Ramos (cell line): ENCODE measurements around the gene AADACL4.
"Not testable (repeated sequence)": the region's sequence is repeated elsewhere in the genome, so short reads cannot be mapped to it uniquely, and the experiment has no call there.

ENCODE experiments used
- in situ Hi-C: fragments of 300-500 bp; cut with MboI; formaldehyde crosslinking; loops from one replicate; pipeline ENCODE4 v1.14.3; 2022; ENCODE audit warnings: low sequenced_read_pairs; ENCODE audit not compliant: unreplicated experiment

AADACL4 gene

DNA sequence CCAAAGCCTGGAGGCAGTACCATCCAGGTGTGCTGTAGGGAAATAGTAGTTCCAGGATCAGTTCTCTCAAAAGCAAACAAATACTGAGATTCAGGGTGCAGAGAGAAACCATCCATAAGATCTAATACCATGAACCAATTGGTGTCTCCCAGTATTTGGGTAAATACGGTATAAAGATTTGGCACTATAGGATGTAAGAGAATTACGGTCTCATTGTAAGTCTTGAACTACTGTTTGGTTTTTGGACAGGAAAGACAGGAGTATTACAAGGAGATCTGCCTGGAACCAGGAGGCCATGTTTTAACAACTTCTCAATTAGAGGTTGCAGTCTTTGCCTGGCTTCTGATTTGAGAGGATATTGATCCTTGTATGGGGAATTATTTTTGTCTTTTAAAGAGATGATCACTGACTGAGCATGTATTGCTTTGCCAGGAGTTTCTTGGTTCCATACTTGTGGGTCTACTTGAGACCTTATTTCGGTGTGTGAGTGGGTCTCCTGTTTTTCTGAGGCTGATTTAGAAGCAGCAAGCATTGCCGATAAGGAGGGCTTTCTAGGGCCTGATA lies 10.2 kb downstream of the AADACL4 start:
- in situ Hi-C loops, result no loop called here

DNA sequence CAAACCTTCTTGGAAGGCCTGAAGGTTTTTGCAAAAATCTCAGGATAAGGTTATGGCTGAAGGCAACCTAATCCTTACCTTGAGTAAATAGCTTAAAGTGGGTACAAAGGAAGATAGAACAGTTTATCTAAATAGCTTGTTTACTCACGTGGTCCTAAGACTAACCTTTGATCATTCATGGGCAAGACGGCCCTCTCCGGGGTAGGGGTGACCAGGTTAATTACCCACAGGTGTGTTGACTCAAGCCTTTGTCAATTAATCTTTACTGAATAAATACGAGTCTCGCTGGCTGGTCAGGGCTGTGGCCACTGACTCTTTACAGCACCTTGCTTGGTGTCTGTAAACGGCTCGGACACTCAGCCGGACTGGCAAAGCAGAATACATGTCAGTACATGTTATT lies 10.8 kb downstream of the AADACL4 start:
- in situ Hi-C loops, result no loop called here

DNA sequence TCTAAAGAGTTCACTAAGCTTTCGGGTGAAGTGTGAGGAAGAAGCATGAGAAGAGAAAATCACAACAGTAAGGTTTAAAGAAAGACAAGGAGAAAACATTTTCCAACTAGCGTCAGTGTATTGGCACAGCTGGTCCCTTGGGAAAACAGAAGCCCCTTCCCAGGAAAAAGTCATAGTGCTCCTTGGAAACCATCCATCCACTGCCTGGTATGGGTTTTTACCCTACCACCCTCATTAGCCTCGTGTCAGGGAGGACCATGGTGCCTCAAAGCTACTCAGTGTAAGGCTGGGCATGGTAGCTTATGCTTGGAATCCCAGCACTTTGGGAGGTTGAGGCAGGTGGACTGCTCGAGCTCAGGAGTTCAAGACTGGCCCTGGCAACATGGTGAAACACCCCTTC lies 12.7 kb downstream of the AADACL4 start:
- in situ Hi-C loops, result no loop called here

DNA sequence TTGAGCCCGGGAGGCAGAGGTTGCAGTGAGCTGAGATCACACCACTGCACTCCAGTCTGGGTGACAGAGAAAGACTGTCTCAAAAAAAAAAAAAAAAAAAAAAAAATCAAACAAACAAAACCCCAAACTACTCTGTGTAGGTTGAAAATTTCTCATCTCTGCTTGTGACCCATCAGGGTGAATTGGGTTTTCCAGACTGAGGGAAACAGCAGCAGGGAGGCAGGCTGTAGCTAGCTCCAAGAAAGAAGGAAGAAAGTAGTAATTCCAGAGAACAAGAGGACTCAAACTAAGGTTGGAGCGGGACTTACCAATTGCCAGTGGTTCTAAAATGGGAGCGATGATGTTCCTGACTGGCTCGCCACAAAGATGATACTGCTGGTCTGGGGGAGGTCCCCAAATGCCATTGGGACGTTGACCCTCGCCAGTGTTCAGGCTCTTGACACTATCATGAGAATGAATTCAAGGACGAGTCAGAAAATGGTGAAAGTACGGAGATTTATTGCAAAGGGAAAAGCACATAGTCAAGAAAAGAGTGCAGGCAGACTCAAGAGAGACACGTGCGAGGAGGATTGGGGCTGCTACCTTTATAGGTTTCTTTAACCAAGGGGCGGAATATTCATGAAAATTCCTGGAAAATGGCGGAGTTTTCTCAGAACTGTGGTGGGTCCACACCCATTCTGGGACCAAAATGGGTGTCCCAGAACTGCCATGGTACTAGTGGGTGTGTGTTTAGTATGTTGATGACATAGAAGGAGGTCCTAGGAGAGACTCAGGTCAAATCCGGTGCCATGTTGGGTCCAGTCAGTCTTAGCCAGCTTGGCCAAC lies 13.4 kb downstream of the AADACL4 start:
- in situ Hi-C loops, result no loop called here

DNA sequence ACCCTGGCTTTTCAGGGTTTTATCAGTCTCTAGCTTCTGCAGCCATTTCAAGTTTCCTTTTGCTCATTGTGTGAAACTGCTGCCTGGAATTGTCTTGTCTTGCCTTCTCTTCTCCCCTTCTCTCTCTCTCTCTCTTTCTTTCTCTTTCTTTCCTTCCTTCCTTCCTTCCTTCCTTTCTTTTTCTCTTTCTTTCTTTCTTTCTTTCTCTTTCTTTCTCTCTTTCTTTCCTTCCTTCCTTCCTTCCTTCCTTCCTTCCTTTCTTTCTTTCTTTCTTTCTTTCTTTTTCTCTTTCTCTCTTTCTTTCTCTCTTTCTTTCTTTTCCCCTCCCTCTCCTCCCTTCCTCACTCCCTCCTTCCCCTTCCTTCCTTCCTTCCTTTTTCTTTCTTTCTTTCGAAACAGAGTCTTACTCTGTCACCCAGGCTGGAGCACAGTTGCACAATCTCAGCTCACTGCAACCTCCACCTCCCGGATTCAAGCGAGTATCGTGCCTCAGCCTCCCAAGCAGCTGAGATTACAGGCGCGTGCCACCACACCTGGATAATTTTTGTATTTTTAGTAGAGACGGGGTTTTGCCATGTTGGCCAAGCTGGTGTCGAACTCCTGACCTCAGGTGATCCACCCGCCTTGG lies 14.1 kb downstream of the AADACL4 start:
- in situ Hi-C loops, result not testable (repeated sequence)

DNA sequence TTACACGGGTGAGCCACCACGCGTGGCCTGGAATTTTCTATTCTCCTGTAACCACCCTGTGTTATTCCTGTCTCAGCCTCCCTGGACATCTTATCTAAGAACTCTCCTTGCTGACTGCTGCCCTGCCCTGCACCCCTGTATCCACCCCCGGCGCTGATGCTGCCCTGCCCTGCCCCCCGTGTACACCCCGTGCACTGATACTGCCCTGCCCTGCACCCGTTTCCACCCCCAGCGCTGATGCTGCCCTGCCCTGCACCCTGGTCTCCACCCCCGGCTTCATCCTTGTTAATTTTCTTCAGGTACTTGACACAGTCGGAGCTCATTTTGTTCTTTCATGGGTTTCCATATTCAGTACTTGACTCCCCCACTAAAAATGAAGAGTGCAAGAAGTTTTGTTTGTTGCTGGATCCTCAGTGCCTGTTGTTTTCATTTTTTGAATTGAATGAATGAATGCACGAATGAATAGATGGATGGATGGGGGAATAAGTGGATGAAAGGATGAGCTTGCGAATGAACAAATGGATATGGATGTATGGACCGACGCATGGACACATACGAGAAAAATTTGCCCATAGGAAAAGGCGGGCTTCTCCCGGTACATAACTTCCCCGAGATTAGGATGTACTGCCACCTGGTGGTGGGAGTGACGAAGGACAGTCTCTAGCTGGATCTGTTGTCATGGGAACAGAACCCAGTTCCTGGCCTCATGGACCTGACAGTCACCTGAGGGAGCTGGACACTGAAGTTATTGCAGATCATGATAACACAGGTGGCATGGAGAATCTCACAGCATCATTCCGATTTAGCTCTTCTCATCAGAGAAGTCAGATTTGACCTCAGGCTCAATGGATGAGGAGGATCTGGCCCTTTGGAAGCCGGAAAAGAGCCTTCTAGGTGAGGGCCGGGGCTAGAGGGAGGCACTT lies 14.9 kb downstream of the AADACL4 start:
- in situ Hi-C loops, result no loop called here

DNA sequence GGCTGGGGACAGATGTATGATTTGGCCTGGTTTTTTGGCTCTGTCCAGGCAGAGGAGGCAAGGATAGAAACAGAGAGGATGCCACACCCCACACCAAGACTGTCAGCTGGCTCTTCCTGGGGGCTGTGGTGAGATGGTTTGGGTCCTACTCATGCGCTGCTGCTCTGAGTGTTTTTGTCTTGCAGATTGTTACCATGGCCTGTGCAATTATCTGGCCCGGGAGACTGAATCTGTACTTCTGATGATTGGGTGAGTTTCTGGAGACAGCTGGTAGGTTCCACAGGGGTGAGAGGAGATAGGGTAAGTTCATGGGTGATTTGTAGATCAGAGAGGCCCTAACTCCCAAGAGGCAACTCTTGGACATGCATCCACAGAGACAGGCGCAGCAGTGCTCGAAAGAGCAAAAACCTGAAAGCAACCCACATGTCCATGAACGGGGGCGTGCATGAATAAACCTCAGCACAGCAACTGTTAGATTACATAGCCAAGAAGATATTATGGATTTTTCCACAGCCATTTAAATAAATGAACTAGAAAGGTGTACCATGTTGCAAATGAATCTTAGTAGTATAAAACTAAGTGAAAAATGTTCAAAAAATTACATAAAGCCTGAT lies 17.8 kb downstream of the AADACL4 start:
- in situ Hi-C loops, result no loop called here

DNA sequence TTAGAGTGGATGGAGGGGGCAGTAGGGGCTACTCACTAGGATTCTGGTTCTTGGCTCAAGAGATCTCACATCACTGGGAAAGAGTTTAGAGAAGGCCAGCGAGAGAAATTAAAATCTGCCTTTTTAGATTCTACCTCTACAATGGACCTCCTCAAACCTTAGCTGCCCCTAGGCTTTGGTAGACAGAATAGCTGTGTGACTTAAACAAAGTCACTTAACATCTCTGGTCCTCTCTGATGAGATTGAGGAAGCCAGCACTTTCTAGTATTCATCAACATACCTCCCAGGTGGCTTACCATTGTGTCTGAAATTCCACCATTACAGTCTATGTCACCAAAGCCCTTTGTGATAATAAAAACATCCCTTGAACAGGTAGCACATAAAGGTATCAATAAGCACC lies 18.7 kb downstream of the AADACL4 start:
- in situ Hi-C loops, result no loop called here

DNA sequence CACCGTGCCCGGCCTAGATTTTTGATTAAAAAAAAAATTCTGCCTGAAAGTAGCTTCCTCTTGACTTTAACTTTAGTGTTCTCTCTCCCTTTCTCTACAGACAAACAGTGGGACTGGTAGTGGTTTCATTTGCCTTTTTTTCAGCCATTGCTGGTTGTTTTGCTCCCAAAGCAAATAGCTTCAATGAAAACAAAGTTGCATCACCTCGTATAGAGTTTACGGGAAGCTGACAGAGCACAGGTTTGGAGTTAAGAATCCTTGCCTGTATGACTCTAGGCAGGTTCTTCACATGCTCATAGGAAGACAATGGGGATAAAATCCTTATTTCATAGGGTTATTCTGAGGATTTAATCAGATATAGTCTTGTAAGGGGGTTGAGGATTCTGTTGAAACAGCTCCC lies 21.6 kb downstream of the AADACL4 start:
- in situ Hi-C loops, result no loop called here

DNA sequence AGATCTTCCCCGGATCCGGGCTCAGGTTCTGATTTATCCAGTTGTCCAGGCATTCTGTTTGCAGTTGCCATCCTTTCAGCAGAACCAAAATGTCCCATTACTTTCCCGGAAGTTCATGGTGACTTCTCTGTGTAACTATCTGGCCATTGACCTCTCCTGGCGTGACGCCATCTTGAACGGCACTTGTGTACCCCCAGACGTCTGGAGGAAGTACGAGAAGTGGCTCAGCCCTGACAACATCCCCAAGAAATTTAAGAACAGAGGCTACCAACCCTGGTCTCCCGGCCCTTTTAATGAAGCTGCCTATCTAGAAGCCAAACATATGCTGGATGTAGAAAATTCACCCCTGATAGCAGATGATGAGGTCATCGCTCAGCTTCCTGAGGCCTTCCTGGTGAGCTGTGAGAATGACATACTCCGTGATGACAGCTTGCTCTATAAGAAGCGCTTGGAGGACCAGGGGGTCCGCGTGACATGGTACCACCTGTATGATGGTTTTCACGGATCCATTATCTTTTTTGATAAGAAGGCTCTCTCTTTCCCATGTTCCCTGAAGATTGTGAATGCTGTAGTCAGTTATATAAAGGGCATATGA lies 22.4 kb downstream of the AADACL4 start:
- in situ Hi-C loops, result no loop called here

DNA sequence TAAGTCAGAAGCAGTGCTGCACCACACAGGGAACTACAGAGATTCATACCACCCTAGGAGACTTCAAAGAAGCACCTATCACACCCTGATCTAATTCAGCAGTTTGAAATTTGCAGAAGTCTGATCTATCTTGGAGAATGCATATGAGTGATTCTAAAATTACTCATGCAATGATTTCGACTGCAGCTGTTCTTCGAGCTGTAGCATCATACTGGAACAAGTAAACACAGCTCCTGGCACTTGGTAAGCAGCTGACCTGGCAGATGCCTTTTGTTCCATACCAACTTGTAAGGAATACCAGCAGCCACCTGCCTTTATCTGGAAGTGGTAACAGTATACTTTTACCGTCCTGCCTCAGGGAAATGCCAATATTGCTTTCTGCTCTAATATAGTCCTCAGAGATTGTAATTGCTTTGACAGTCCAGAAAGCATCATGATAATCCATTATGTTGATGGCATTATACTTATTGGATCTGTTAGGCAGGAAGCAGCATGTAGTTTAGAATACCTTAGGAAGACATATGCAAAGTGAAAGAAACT lies 25.7 kb downstream of the AADACL4 start:
- in situ Hi-C loops, result no loop called here

DNA sequence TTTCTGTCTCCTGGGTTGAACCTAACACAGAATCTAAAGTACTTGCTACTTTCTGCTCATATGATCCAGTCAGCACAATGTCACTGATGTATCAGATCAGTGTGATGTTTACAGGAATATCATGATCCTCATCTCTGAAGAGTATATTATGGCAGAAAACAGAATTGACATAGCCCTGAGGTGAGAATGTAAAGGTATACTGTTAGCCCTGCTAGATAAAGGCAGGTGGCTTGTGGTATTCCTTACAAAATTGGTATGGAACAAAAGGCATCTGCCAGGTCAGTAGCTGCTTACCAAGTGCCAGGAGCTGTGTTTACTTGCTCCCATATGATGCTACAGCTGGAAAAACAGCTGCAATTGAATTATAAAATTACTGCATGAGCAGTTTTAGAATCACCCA lies 30.5 kb downstream of the AADACL4 start:
- in situ Hi-C loops, result no loop called here

DNA sequence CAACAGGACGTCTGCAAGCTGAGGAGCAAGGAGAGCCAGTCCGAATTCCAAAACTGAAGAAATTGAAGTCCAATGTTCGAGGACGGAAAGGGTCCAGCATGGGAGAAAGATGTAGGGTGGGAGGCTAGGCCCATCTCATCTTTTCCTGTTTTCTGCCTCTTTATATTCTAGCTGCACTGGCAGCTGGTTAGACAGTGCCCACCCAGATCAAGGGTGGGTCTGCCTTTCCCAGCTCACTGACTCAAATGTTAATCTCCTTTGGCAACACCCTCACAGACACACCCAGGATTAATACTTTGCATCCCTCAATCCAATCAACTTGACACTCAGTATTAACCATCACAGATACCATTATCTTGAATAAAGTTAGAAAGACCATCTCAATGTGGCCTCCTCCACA lies 32.2 kb downstream of the AADACL4 start:
- in situ Hi-C loops, result not testable (repeated sequence)

DNA sequence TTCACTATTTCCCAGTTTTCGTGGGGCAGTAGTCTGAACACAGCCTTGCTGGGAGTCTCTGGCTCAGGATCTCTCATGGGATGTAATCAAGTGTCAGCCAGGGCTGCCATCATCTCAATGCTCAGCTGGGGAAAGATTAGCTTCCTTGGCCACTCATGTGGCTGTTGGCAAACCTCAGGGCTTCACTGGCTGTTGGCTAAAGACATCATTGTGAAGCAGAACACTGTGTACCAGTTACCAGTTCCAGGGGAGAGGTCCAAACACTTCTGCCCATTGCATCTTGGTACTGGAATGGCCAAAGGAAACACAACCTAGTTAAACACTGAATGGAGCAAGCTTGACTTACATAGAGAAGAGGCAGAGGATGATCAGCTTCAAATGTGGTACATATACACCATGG lies 33.7 kb downstream of the AADACL4 start:
- in situ Hi-C loops, result no loop called here

DNA sequence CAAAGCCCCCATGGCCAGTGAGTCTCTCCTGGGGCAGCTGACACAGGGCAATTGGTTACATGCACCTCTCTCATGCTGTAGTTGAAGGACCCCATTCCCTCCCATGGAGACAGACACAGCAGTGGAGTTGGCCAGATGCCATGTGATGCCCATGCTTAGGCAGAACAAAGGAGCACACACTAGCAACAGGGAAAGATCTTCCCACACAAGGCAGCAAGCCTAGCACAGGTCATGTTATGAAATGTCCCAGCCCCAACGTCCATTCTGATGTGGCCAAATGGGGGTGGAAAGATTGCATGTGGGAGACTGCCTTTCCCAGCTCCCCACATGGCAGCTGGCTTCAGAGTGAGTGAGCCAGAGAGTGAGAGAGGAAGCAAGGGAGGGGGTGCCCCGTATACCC lies 34.5 kb downstream of the AADACL4 start:
- in situ Hi-C loops, result no loop called here

DNA sequence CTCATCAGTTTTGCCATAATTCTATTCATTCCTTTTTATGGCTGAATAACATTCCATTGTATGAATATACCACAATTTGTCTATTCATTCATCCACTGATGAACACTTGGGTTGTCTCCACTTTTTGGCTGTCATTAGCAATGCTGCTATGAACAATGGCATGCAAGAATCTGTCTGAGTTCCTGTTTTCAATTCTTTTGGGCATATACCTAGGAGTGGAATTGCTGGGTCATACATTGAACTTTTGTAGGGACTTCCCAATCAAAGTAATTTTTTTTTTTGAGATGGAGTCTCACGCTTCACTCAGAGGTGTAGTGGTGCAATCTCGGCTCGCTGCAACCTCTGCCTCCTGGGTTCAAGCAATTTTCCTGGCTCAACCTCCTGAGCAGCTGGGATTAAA lies 34.9 kb downstream of the AADACL4 start:
- in situ Hi-C loops, result no loop called here

DNA sequence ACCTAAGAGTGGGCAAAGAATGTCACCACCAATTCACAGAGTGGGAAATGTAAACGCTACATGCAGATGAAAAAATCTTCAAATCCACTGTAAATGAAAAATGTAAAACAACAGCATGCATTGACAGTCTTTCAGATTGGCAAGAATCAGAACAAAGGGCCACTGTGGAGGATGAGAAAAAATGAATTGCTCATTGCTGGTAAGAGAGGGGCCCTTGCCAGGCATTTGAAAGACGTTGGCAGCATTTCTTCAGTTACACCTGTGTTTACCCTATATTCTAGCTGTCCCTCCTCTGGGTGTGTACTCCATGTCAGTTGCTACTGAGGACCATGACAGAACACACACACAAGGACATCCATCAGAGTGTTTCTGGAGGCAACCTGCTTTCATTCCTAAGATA lies 46.3 kb downstream of the AADACL4 start:
- in situ Hi-C loops, result no loop called here

DNA sequence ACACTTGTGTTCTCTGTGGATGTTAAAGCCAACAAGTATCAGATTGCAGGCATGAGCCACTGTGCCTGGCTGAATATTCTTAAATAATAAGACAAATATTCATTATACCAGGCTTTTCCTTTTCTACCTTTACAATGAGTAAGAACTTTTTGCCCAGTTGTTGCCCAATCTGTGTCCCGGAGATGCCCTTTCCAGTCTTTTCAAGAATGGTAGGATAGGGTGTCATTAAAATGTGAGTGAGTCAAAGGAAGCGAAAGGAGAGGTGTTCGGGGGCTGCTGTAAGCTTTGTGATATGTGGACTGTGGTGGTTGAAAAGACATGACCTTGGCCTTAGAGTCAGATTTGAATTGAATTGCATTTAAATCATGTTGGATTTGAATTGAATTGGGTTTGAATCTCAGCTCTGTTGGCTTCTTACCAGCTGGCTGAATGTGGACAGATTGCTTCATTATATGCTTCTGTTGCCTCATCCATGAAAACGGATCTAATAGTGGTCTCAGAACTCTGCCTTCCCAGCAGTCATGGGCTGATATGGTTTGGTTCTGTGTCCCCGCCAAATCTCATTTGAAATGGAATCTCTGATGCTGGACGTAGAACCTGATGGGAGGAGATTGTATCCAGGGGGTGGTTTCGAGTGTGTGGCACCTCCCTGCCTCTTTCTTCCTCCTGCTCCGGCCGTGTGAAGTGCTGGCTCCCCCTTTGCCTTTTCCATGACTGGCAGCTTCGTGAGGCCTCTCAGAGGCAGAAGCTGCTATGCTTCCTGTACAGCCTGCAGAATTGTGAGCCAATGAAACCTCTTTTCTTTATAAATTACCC lies 49.3 kb downstream of the AADACL4 start:
- in situ Hi-C loops, result no loop called here

DNA sequence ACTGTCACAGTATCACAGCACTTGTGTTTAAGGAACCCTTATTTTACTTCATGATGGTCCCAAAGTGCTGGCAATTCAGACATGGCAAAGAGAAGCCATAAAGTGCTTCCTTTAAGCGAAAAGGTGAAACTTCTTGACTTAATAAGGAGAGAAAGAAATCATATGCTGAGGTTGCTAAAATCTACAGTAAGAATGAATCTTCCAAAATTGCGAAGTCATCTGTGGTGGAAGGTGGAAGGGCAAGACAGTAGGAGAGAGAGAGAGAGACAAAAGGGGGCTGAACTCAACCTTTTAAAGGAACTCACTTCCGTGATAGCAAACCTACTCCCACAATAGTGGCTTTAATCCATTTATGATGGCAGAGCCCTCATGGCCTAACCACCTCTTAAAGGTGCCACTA lies 52.8 kb downstream of the AADACL4 start:
- in situ Hi-C loops, result no loop called here
